Breast epithelium (tissue), 4 donors: ENCODE results near the gene TP53AIP1. TPM values are rescaled to one million over a fixed set of nuclear protein-coding genes. Genes with fewer than 3 reads are reported as not detected.

Source experiments
- DNase-seq, 2 donors: peaks; one replicate each; pipeline ENCODE4 v3.0.0-alpha.2; 2019; ENCODE audit warnings: low spot score in 2 of 2
- H3K27ac ChIP-seq, 2 donors: fragments of 200-600 bp; sonication (generic) in 1 of 2; one replicate each; pipeline ENCODE4 v1.5.1; 2016 to 2019; ENCODE audit warnings: mild to moderate bottlenecking in 1 of 2
- H3K27me3 ChIP-seq, 2 donors: fragments of 200-600 bp; sonication (generic) in 1 of 2; one replicate each; pipeline versions ENCODE4 v1.5.1 to v1.6.0; 2017 to 2019; ENCODE audit warnings: control low read depth in 1 of 2, mild to moderate bottlenecking in 1 of 2
- H3K36me3 ChIP-seq: fragments of 200-600 bp; one replicate; pipeline ENCODE4 v1.5.1; 2019
- H3K4me1 ChIP-seq, 2 donors: fragments of 200-600 bp; sonication (generic); one replicate each; pipeline ENCODE4 v1.5.1; 2016 to 2019; ENCODE audit warnings: control low read depth in 1 of 2
- H3K4me3 ChIP-seq, 3 donors: fragments of 200-600 bp; sonication (generic); 1 replicate in 2 of 3; 2 replicates in 1 of 3; pipeline ENCODE4 v1.5.1; 2016 to 2019; ENCODE audit warnings: mild to moderate bottlenecking in 3 of 3, moderate library complexity in 2 of 3
- H3K9me3 ChIP-seq, 2 donors: fragments of 200-600 bp; sonication (generic) in 1 of 2; one replicate each; pipeline ENCODE4 v1.5.1; 2016 to 2019; ENCODE audit warnings: control low read depth in 1 of 2
- CTCF ChIP-seq, 3 donors: fragments of 450-650 bp; IDR thresholded peaks; one replicate each; pipeline ENCODE4 v1.5.1; 2016 to 2017; ENCODE audit warnings: antibody characterized with exemption in 3 of 3, mild to moderate bottlenecking in 3 of 3, moderate library complexity in 3 of 3
- POLR2A ChIP-seq: fragments of 450-650 bp; IDR thresholded peaks from one replicate; pipeline ENCODE4 v1.6.1; 2016; ENCODE audit warnings: antibody characterized with exemption, mild to moderate bottlenecking, moderate library complexity
- POLR2AphosphoS5 ChIP-seq, 3 donors: sonication (generic); formaldehyde crosslinking; IDR thresholded peaks; one replicate each; pipeline ENCODE4 v1.6.1; 2017; ENCODE audit warnings: antibody characterized with exemption in 3 of 3
- intact Hi-C: fragments of 100-400 bp; cut with DNase I; formaldehyde crosslinking; loops from one replicate; pipeline ENCODE4 v1.15.1; 2023; ENCODE audit warnings: low total_unique reads
- total RNA-seq, 3 donors: library from RNA; depleted of rRNA; stranded (reverse); fragments of >200 nt; gene quantifications; one replicate each; pipeline ENCODE4 v1.1.0, GENCODE V29; 2016

TP53AIP1 gene
- total RNA-seq, 3 donors from 2014 or later: 0.16 to 0.59 (median 0.33) TPM

DNA sequence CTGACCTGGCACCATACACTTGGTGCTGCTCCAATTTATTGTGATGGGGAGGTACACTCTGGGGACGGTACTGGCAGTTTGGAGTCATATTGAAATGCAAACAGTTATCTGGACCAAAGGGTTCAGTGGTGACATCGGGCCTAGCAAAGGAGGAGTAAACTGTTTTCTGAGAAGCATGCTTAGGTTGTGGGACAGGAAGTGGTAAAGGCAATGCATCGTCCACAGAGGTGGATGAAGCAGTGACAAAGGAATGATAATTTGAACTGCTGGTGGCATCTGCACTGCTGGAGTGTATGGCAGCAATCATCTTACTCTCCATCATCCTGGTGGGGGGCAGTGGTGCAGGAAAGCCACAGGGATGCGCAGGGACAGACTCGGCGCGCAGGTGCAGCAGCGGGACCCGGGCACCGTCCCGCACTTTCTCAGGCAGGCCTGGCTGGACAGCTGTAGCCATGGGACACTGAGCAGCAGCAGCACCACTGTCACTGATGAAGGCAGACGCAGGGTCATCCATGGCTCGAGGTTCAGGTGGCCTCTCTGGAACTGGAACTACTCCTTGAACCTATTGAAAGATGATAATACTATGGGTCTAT lies 28.0 kb upstream of the TP53AIP1 start:
- DNase-seq: no peak
- Histone ChIP-seq H3K27ac (no peak overlapping the region), H3K36me3 (peaks cover 21% of the 10 kb centered on the region), H3K27me3 (no peaks in the 10 kb centered on the region), H3K9me3 (no peaks in the 10 kb centered on the region), H3K4me1 (no peaks in the 10 kb centered on the region), H3K4me3 (no peak overlapping the region)
- TF ChIP-seq POLR2A: no peak
- TF ChIP-seq CTCF (IDR thresholded peaks at IDR 0.05): no peak
- TF ChIP-seq POLR2AphosphoS5 (IDR thresholded peaks at IDR 0.05): no peak
- intact Hi-C loops: no loop called here

DNA sequence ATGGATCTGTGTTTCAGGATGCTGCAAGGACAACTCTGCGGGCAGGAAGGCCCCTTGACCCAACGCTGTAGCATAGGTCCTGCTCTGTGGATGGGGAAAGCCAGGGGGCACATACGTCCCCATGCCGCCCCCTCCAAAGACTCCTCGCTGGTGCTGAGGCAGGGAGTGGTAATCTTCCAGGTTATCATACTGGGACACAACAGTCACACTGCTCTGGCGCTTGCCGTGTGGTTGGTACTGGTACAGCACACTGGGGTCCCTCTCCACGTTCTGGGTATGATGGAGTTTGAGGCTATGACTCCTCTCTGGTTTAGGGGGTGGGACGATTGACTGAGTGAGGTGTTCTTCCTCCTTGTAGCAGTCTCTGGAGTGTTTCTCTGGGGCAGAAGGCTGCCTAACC lies 26.2 kb upstream of the TP53AIP1 start:
- Histone ChIP-seq H3K36me3 (peaks cover 16% of the 10 kb centered on the region), H3K27ac (no peak overlapping the region), H3K9me3 (no peaks in the 10 kb centered on the region), H3K4me3 (no peak overlapping the region), H3K27me3 (no peaks in the 10 kb centered on the region), H3K4me1 (no peaks in the 10 kb centered on the region)
- intact Hi-C loops: no loop called here
- no peak for DNase-seq
- TF ChIP-seq POLR2A (no peak), CTCF (IDR thresholded peaks at IDR 0.05) (no peak), POLR2AphosphoS5 (IDR thresholded peaks at IDR 0.05) (no peak)

DNA sequence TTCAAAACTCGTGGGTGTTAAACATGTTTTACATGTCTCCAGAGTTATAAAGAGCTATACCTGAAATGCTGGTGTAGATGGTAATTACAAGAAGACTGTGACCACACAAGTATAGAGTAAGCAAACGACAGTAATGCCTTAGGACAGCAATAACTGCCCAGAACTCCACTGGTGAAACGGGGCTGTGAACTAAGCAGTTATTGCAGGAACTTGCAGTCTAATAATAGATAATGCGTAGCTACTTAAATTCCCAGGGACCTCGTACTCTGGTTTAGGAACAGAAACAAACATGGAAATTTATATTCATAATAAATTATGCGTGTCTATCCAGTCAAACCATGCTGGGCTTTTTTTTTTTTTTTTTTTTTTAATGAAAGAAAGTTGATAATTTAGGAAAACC lies 24.9 kb upstream of the TP53AIP1 start:
- no peaks in the 10 kb centered on the region for H3K9me3 ChIP-seq
- no peak overlapping the region for H3K27ac ChIP-seq
- TF ChIP-seq POLR2A (no peak), CTCF (IDR thresholded peaks at IDR 0.05) (no peak), POLR2AphosphoS5 (IDR thresholded peaks at IDR 0.05) (no peak)
- H3K4me3 ChIP-seq: no peak overlapping the region
- intact Hi-C loops: no loop called here
- peaks cover 16% of the 10 kb centered on the region for H3K36me3 ChIP-seq
- no peaks in the 10 kb centered on the region for H3K27me3 ChIP-seq
- DNase-seq: no peak
- no peaks in the 10 kb centered on the region for H3K4me1 ChIP-seq

- Histone ChIP-seq H3K27ac (no peak overlapping the region), H3K9me3 (no peaks in the 10 kb centered on the region), H3K36me3 (peaks cover 12% of the 10 kb centered on the region), H3K27me3 (no peaks in the 10 kb centered on the region), H3K4me1 (no peaks in the 10 kb centered on the region), H3K4me3 (no peak overlapping the region)
- no peak for TF ChIP-seq POLR2AphosphoS5 (IDR thresholded peaks at IDR 0.05)
- TF ChIP-seq POLR2A: no peak
- TF ChIP-seq CTCF (IDR thresholded peaks at IDR 0.05): no peak
- DNase-seq: no peak
- intact Hi-C loops: no loop called here
These were observed 22.8 kb upstream of the TP53AIP1 start for GRCh38 chr11:128965485-128965884.

DNA sequence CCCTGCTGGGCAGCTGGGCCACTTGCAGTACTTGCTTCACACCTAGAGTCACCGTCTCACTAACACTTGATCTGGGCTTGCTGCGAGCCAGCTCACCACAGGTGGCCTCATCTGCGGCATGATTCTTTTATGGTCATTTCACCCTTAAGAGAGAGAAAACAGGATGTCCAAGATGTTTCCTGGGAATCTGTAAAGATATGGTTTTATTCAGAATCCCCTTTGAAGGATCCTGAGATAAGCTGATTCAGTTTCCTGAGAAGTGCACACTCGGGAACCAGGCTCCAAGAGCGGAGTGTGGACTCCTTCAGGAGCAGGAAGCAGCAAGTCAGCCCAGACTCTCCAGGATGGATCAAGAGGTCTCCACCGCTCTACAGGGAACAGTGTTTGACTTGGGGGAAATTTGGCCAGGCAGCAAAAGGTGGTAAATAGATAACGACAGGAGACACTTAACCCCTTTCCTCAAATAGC lies 21.8 kb upstream of the TP53AIP1 start:
- no peak for DNase-seq
- Histone ChIP-seq H3K27ac (no peak overlapping the region), H3K4me1 (no peaks in the 10 kb centered on the region), H3K9me3 (no peaks in the 10 kb centered on the region), H3K27me3 (no peaks in the 10 kb centered on the region), H3K4me3 (no peak overlapping the region), H3K36me3 (peaks cover 5% of the 10 kb centered on the region)
- intact Hi-C loops: no loop called here
- TF ChIP-seq POLR2AphosphoS5 (IDR thresholded peaks at IDR 0.05) (no peak), CTCF (IDR thresholded peaks at IDR 0.05) (no peak), POLR2A (no peak)
